ENCODE results near the gene NAV2.

The NAV2 gene

DNA sequence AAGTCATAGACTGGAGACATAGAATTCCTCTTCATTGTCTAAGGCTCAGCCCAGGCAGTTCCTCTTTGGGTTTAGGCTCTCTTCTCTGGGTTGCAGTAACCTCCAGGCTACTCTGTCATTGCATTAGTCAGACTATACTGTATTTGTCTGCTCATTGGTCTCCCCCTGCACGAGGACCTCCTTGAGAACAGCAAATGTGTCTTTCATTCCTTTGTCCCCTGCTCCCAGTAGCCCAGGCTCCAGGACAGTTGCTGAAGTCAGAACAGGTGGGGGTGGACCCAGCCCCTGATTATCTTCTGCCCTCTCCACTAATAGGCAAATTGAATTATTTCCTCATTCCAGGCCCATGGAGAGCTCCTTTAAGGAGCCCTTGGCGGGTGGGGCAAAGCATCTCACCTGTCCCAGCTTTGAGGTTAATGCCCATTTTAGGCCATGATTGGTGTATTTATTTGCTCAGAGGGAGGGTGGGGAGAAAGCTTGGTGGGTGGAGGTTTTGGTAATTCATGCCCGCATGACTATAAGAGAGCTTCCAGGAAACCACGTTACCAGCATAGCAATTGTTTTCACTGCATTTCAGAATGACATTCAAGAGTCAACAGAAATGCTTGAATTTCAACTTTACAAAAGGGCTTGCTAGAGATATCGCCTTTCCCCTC is 40.9 kb downstream of the NAV2 start:
- no peak for DNase-seq (ENCODE audit: low read depth)
- H3K4me3 ChIP-seq (replicated peaks; ENCODE audit: low read depth, low read length), result no peak overlapping the region
- TF ChIP-seq, protein P1, sequence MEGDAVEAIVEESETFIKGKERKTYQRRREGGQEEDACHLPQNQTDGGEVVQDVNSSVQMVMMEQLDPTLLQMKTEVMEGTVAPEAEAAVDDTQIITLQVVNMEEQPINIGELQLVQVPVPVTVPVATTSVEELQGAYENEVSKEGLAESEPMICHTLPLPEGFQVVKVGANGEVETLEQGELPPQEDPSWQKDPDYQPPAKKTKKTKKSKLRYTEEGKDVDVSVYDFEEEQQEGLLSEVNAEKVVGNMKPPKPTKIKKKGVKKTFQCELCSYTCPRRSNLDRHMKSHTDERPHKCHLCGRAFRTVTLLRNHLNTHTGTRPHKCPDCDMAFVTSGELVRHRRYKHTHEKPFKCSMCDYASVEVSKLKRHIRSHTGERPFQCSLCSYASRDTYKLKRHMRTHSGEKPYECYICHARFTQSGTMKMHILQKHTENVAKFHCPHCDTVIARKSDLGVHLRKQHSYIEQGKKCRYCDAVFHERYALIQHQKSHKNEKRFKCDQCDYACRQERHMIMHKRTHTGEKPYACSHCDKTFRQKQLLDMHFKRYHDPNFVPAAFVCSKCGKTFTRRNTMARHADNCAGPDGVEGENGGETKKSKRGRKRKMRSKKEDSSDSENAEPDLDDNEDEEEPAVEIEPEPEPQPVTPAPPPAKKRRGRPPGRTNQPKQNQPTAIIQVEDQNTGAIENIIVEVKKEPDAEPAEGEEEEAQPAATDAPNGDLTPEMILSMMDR (IDR thresholded peaks at IDR 0.05; ENCODE audit: low read length, missing control alignments), result no peak

DNA sequence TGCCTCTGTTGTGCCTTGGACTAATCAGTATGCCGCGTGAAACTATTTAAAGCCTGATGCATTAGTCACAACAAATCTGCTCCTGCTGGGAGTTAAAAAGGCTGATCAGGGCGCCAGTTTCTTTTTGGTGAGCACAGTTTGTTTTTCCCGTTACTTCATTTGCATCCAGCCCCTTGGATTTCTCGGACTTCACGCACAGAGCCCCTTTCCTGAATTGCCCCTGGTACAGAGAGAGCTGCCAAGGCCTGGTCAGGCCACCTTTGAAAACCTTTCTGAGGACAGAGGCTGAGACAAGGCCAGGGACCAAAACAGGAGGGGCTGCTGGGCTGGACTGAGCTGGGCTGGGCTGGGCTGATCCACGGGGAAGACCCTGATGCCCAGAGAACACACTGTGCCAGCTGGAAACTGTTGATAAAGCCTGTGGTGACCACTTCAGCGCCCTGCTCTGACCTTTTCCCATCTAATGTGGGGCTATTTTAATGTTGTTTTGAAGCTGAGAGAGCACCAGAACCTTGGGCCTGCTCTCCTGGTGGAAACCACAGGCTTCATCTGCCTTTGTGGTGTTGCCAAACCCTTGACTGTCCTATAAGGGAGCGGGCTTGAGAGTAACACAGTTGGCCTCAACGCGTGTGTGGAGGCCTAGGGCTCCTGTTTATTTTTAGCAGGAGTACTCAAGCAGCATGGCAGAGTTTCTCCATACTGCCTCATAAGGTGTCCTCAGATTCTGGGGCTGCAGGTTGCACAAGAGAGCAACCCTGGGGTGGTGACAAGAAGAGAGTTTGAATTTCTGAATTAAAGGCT is 44.2 kb downstream of the NAV2 start:
- TF ChIP-seq, protein P1 (IDR thresholded peaks at IDR 0.05; ENCODE audit: low read length, missing control alignments), result no peak
- no peak overlapping the region for H3K4me3 ChIP-seq (replicated peaks; ENCODE audit: low read depth, low read length)
- peak; percentile 23 for DNase-seq (ENCODE audit: low read depth)

DNA sequence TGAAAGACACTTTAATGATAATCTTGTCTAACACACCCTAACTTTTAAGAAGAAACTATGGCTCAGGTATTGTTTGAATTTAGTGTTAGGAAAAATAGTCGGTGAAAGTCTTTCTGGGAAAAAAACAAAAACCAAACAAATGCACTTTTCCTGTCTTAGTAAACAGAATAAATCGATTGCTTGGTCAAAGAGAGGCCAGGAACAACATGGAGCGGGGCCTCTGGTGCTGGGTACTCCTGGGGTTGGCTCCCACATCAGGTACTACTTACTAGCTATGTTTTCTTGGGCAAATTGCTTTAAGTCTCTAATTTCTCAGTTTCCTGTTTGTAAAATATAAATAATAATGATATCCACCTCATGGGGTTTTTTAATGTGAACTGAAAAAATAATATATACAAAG is 46.8 kb downstream of the NAV2 start:
- TF ChIP-seq, protein P1 (IDR thresholded peaks at IDR 0.05; ENCODE audit: low read length, missing control alignments), result no peak
- no peak overlapping the region for H3K4me3 ChIP-seq (replicated peaks; ENCODE audit: low read depth, low read length)
- no peak for DNase-seq (ENCODE audit: low read depth)

DNA sequence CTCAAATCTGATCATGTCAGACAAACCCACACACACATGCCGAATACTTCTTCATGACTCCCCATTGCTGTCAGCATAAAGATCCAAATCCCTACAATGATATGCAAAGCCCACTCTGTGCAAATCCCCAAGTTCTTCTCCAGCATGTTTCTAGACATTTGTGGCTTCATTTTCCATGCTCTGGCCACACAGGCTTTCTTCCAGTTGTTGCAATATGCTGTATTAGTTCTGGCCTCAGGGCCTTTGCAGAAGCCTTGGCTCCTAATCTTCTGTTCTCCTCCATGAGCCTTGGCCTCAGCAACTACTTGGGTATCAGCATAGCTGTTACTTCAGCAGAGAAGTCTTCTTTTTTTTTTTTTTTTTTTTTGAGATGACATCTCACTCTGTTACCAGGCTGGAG is 49.6 kb downstream of the NAV2 start:
- TF ChIP-seq, protein P1 (IDR thresholded peaks at IDR 0.05; ENCODE audit: low read length, missing control alignments), result no peak
- DNase-seq (ENCODE audit: low read depth), result no peak
- no peak overlapping the region for H3K4me3 ChIP-seq (replicated peaks; ENCODE audit: low read depth, low read length)

DNA sequence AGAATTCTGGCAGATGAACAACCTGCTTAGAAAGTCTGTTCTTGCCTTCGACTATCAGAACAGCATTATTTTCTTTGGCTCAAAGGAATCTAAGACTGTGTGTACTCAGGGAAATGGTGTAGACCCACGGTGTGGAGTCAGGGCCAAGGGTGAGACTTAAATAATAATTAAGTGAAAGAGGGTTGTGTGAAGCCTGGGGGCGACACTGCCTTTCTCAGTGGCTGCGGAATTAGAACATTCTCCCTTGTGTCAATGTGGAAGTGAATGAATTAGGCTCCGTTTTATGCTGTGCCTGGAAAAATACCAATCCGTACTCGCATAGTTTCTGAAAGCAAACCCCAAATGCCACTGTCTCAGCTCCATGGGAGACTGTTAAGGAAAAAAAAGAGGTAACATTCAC is 50.7 kb downstream of the NAV2 start:
- H3K4me3 ChIP-seq (replicated peaks; ENCODE audit: low read depth, low read length), result no peak overlapping the region
- TF ChIP-seq, protein P1 (IDR thresholded peaks at IDR 0.05; ENCODE audit: low read length, missing control alignments), result no peak
- DNase-seq (ENCODE audit: low read depth), result no peak

DNA sequence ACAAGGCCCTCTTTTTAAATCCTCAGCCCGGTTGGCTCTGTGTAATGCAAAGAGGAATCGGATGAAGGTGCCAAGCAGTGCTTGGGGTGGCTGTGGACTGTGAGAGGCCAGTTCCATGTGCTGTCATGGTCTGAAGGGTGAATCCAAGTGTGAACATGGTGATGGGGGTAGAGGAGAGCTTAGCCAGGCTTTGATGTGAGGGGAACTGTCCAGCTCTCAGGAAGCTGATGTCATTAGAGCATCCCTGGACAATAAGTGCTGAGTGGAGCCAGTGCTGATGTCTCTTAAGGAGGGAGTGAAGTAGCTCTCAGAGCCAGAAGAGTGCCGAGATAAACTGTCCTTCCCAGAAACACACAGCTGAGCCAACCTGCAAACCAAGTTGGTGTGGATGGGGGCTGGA is 53.6 kb downstream of the NAV2 start:
- TF ChIP-seq, protein P1 (IDR thresholded peaks at IDR 0.05; ENCODE audit: low read length, missing control alignments), result no peak
- peak; percentile 52 for DNase-seq (ENCODE audit: low read depth)
- no peak overlapping the region for H3K4me3 ChIP-seq (replicated peaks; ENCODE audit: low read depth, low read length)

All from fibroblast of pulmonary artery (primary cell).